ENCODE data around the gene CDC42BPA.
"Not testable (repeated sequence)": the region's sequence is repeated elsewhere in the genome, so short reads cannot be mapped to it uniquely, and the experiment has no call there.

CDC42BPA gene

GRCh38 chr1:227190321-227190720, 128.0 kb downstream of the CDC42BPA start:
- no peak for DNase-seq

GRCh38 chr1:227185291-227185690, 133.0 kb downstream of the CDC42BPA start:
- DNase-seq, result no peak

GRCh38 chr1:227182012-227182411, 136.3 kb downstream of the CDC42BPA start:
- no peak for DNase-seq

GRCh38 chr1:227175611-227176010, 142.7 kb downstream of the CDC42BPA start:
- DNase-seq, result no peak

- no peak for DNase-seq
Measured at GRCh38 chr1:227174164-227174563, 144.1 kb downstream of the CDC42BPA start.

- DNase-seq, result no peak
Measured at GRCh38 chr1:227170361-227171166, 147.7 kb downstream of the CDC42BPA start.

GRCh38 chr1:227169343-227169742, 148.9 kb downstream of the CDC42BPA start:
- no peak for DNase-seq

GRCh38 chr1:227167276-227168101, 150.8 kb downstream of the CDC42BPA start:
- DNase-seq, result no peak

GRCh38 chr1:227166559-227166958, 151.7 kb downstream of the CDC42BPA start:
- DNase-seq, result no peak

GRCh38 chr1:227161470-227161869, 156.8 kb downstream of the CDC42BPA start:
- no peak for DNase-seq

- DNase-seq, result no peak
Measured at GRCh38 chr1:227156520-227156919, 161.8 kb downstream of the CDC42BPA start.

- DNase-seq, result peak in 1 of 3 experiments; percentile 15
Measured at GRCh38 chr1:227155688-227156087, 162.6 kb downstream of the CDC42BPA start.

GRCh38 chr1:227155004-227155403, 163.3 kb downstream of the CDC42BPA start:
- DNase-seq, result no peak

GRCh38 chr1:227152525-227152924, 165.8 kb downstream of the CDC42BPA start:
- DNase-seq, result no peak

GRCh38 chr1:227140376-227140775, 177.9 kb downstream of the CDC42BPA start:
- no peak for DNase-seq

GRCh38 chr1:227136210-227136820, 182.0 kb downstream of the CDC42BPA start:
- DNase-seq, result no peak

GRCh38 chr1:227134686-227135314, 183.5 kb downstream of the CDC42BPA start:
- no peak for DNase-seq

- DNase-seq, result not testable (repeated sequence)
Measured at GRCh38 chr1:227132695-227133094, 185.6 kb downstream of the CDC42BPA start.

- DNase-seq, result peak in 1 of 3 experiments; percentile 27
Measured at GRCh38 chr1:227131193-227131592, 187.1 kb downstream of the CDC42BPA start.

- DNase-seq, result no peak
Measured at GRCh38 chr1:227127891-227128290, 190.4 kb downstream of the CDC42BPA start.

GRCh38 chr1:227125929-227126545, 192.3 kb downstream of the CDC42BPA start:
- DNase-seq, result peak; percentile 8 to 57 (median 20)

GRCh38 chr1:227124473-227124872, 193.8 kb downstream of the CDC42BPA start:
- no peak for DNase-seq
